Stimulated activated CD8-positive, alpha-beta memory T cell treated with anti-CD3 and anti-CD28 coated beads, Interleukin-15, amount 100 ng/mL, for 1 hour (primary cell): ENCODE results near the gene STEAP3.

Experiments
- DNase-seq: peaks from one replicate; pipeline ENCODE4 v3.0.0-alpha.2; 2020; ENCODE audit warnings: low read depth

STEAP3 gene

DNA sequence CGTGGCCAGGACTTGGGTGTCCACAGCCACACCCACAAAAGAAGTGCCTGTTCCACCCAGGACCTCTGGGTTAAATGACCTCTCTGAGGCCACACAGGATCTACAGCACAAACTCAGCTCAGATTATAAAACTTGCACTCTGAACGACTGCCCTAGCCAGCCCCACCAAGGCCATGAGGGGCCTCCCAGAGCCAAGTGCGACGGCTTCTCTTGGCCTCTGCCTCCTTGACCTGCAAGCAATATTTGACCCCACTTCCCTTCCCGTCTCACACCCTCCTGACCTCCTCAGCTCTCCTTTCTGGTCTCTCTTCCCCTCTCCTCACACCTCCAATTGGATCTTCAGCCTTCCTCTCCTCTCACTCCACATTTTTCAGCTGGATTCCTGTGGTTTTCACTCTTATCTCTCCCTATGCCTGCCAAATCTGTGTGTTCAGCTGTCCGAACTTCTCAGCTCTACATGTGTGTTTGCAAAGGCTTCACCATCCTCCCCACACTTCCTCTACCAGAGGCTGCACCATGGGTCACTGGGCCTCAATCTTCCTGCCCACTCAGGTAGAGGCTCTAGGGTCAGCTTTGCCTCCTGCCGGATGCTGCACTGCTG lies 25.3 kb upstream of the STEAP3 start:
- no peak for DNase-seq

GRCh38 chr2:119201815-119202214 lies 21.8 kb upstream of the STEAP3 start:
- no peak for DNase-seq

GRCh38 chr2:119202610-119203310 lies 20.9 kb upstream of the STEAP3 start:
- no peak for DNase-seq

DNA sequence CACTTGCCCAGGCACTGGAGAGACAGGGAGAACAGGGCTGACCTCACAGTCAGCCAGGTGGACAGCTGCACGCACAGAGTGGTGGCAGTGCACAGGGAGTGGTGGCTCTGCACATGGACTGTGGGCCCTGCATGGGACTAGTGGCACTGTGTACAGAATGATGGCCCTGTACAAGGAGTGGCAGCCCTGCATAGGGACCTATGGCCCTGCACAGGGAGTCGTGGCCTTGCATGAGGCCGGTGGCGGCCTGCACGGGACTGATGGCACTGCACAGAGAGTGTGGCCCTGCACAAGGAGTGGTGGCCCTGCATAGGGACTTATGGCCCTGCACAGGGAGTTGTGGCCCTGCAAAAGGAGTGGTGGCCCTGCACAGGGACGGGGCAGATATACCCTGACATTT lies 19.1 kb upstream of the STEAP3 start:
- no peak for DNase-seq

DNA sequence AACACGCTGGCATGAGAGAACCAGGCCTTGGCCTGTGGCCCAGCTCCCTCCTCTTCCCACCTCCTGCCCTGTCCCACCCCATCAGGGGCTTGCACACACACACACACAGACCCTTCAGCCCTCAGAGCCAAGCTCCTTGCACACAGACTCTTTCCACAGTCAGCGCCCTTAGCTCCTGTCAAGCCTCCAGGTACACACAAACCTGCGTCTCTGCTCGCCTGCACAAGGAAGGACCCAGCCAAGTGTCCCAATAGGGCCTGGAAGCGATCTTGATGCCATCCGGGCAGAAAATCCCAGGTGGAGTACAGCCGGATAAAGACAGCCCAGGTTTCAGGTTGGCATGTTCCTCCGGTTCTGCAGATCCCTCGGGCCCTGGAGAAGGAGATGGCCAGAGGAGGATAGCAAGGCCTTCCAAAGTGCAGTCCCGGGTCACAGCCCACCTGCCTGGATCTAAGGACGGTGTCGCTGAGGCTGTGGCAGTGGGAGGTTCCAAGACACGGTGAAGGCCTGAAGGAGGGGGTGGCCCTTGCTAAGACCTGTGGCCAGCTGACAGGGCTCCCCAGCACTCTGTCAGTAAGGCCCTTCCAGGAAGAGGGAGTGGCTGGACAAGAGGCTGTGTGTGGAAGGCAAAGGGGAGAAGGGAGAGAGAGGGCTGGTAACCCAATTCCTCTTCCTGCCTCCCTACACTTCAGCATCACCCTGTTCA lies 18.5 kb upstream of the STEAP3 start:
- DNase-seq = no peak

DNA sequence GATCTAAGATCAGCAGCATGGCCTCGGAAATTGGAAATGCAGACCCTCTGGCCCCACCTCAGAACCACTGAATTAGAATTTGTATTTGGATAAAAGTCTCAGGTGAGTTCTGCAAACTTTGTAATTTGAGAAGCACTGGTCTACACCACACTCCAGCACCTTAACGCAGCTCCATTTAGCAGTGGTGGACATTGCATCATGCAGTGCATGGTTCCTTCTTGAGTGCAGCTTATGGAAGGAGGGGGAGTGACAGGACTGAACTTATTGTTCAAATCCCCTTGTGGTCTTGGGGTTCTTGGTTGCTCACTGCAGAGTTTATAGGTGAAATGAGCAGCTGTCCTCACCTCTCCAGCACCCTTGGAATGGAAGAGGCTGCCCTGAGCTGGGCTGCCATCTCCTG lies 17.4 kb upstream of the STEAP3 start:
- DNase-seq = no peak

DNA sequence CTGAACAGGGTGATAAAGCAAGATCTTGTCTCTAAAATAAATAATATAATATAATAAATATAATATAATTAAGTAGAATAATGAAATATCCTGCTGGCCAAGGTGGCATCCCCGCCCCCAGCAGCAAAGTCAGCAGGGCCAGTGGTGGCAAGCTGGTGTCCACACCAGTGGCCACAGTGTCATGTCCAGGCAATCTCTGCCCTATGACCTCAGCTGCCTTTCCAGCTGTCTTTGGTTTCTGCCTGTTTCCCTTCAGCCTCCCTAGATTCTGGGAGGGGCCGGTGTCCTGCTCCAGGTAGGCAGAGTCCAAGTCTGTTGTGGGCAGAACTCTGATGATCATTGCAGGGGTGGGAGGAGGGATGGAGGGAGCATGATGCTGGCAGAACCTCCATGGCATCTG lies 16.2 kb upstream of the STEAP3 start:
- no peak for DNase-seq

- no peak for DNase-seq
These were observed 14.8 kb upstream of the STEAP3 start for GRCh38 chr2:119208791-119209203.

- no peak for DNase-seq
These were observed 11.4 kb upstream of the STEAP3 start for GRCh38 chr2:119212139-119212800.

DNA sequence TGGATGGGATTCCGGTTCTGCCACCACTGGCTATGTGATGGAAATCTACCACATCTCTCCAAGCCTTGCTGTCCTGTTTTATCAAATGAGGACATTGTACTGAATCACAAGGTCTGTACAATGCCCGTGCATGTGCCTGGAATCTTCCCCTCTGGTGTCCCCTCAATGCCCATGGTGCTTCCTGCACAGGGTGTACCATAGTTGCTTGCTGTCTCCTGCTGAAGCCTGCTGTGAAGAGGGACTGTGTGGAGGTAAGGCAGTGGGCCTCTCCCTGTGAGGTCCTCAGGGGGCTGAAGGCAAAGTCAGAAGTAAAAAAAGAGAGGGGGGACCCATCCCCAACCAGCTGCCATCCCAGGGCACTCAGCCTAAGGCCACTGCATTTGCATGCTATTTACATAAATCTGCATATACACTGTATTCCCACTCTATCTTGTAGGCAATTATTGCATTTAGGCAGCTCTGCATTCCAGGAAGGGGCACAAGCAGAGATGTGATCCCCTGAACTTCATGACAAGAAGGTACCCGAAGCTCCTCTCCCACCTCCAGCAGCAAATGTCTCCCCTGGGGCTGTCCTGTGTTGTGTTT lies 9.1 kb upstream of the STEAP3 start:
- DNase-seq = no peak

GRCh38 chr2:119216994-119217393 lies 6.6 kb upstream of the STEAP3 start:
- no peak for DNase-seq

DNA sequence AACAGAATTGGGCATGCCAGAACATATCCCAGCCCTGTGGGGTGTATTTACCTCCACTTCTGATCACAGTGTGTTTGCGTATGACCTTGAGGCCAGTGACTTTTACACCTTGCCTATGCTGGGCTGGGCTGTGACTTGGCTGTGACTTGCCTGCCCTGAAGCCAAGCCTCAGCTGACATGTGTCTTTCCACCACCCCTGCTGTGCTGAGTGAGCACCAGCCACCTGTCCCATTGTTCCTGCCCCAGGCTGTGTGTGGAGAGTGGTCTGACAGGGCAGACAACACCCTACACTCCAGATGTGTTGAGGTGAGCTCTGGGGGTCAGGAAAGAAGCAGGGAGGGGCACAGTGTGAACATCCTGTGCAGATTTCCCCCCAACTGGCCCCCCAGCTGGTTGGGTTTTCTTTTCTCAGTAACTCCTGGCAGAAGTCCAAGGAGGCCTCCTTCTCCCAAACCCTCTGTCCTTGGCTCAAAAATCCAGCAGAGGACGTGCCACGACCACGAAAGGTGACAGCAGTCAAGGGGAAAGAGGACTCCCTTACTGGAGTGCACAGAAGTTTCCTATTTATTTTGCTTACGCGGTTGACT lies 5.1 kb upstream of the STEAP3 start:
- DNase-seq = no peak

DNA sequence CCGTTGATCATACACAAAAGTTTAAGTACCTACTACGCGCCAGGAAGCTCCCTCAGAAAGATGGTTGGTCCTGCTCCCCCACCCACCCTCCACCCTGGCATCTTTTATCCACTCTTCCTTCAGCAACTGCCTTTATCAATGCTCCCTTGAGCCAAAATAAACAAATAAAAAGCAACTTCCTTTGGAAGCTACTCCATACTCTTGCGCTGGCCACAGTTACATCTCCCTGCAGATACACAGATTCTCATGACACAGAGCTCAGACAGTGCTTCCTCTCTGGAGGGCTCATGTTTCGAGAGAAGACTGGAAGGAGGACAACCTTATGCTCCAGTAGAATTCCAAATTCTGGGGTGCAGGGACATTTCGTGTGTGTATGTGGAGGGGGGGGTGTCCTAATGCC lies 3.8 kb upstream of the STEAP3 start:
- DNase-seq = no peak

DNA sequence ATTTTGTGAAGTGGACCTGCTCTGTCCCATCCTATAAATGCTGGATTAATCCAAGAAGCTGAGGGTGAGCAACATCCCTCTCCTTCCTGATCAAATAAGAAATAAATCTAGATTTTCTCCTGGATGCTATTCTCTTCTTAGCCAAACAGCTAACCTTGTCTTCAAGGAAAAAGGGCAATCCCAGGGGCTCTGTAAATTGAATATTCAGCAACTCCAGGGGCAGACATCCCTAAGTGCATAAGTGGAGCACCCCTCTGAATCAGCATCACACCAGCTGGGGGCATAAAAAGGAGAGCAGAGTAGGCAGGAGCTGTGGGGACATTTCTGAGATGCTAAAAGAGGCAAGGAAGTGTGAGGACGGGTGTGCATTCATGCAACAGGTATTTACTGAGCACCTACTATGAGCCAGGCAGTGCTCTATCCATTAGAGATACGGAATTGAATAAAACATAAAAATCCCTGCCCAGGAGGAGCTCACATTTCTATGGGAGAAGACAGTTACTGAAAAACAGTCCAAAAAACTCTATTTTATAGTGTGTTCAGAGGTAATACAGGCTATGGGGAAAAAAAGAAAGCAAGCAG lies 2.8 kb upstream of the STEAP3 start:
- no peak for DNase-seq

DNA sequence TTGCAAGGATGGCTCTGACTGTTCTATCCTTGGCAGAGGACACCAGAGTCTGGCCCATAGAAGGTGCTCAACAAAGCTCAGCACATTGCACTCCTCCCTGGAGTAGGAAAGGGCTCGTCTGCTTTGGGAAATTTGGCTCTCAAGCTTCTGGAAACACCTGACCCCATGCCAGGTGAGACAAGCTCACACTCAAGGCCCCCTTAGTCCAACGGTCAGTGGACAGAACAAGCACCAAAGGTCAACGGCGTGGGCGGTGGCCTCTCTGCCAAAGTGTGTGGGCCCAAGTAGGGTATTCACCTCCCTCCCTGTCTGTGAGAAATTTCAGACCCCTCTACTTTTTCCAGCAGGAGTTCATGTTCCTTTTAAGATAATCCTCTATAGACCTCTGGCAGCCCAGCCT lies 2.0 kb upstream of the STEAP3 start:
- DNase-seq = no peak

- no peak for DNase-seq
These were observed 1.4 kb upstream of the STEAP3 start for GRCh38 chr2:119222213-119222612.

- DNase-seq = no peak
These were observed 642 bp upstream of the STEAP3 start for GRCh38 chr2:119222863-119223520.

DNA sequence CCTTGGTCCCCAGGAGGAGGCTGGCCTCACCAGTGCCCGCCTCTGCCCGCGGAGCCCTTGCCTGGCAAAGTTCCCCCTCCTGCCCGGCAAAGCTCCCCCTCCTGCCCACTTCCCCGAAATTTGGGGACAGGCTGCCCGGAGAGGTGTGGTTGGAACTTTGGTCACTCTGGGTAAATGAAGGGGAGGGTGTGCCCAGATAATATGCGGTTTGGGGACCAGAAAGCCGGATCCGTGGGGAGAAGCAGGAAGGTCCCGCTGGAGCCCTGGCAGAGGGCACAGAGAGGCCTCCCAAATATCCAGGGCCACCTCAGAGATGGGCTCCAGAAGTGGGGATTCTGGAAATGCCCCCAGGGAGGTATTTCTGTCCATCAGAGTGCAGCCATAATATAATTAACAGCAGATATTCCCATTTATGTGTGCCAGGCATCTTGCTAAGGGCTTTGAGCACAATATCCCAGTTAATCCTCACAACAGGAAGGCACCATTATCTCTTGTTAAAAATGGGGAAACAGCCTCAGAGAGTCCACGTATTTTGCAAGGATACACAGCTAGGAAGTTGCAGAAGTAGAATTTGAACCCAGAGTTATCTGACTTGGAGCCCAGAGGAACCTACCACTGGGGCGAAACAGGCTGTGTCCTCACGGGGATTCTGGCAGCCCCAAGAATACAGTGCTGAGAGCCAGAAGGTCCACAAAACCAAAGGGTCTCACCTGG lies 914 bp downstream of the STEAP3 start:
- DNase-seq = no peak

DNA sequence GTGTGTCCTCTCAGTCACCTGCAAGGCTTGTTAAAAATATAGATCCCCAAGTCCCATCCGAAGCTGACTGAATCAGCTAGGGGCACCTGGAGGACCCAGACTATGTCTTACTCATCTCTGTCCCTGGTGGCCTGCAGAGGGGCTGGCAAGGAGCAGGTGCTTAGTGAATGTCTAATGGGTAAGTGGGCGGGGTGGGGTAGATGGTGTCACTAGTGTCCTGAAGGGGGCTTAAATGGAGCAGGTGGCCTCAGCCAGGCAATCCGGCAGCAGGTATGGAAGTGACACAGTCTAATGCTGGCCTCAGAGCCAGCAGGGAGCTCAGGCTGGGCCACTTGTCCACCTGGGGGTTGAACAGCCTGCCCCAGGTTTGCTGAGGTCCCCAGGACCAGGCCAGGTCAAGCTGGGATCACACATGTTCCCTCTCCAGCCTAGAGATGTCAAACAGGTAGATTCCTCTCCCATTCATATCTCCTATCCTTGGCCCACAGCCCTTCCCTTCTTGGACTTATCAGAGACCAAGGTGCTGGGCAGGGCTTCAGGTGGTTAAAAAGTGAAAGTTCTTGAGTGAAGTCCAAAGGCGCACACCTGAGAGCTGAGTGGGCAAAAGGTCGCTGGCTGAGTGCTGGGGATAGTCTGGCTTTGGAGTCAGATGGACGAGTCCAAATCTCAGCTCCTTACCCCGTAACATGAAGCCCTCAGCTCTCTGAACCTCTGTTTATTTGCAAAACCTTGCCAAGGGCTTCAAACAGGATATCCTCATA lies 1.7 kb downstream of the STEAP3 start:
- DNase-seq = no peak

GRCh38 chr2:119225926-119226325 lies 2.3 kb downstream of the STEAP3 start:
- DNase-seq = no peak
